K562 (cell line): ENCODE data around the gene CNBD2. TPM values are rescaled to one million over a fixed set of nuclear protein-coding genes. Genes with fewer than 3 reads are reported as not detected.

Source experiments
- HSF4 ChIP-seq: fragments of 250-450 bp; sonication (Bioruptor Pico); IDR thresholded peaks from 2 replicates; pipeline ENCODE4 v2.1.2; 2022; ENCODE audit warnings: mild to moderate bottlenecking, moderate library complexity, borderline replicate concordance
- polyA plus RNA-seq, 8 experiments: library from polyadenylated mRNA; depleted of rRNA in 4 of 8; stranded (reverse) in 5 of 8; unstranded in 3 of 8; fragments of >200 nt; fragmentation: Nextera tagmentation in 2 of 8; fragmentation: Illumina TruSeq in 1 of 8; extraction: Ambion mirVana in 2 of 8; extraction: Trizol in 1 of 8; gene quantifications; 2 replicates each; pipeline versions ENCODE4 v1.2.1 to v1.2.3, GENCODE V29; 2011 to 2014; ENCODE audit warnings: inconsistent platforms in 1 of 8, missing spikeins in 1 of 8
- total RNA-seq, 7 experiments: library from RNA; depleted of rRNA in 6 of 7; stranded (reverse); fragments of >200 nt in 6 of 7; fragmentation: Illumina TruSeq in 2 of 7; extraction: Trizol in 2 of 7; gene quantifications; 2 replicates each; pipeline versions ENCODE4 v1.2.1 to v1.2.3, GENCODE V29; 2011 to 2021; ENCODE audit warnings: low replicate concordance in 1 of 7
- TF ChIP-seq, protein P1 (sequence below), 2 experiments: fragments of 450-650 bp; formaldehyde crosslinking in 1 of 2; IDR thresholded peaks; 2 replicates each; pipeline versions ENCODE4 v1.4.0 to v1.6.1; 2014 to 2020; ENCODE audit warnings: mild to moderate bottlenecking in 2 of 2, borderline replicate concordance in 1 of 2, low read depth in 1 of 2

Gene CNBD2
- total and polyA plus RNA-seq, 9 of the 15 experiments (the other 6 are each of a cell fraction or from before 2014, with no cell fraction given), result 3.2 to 17.5 (median 5.3) TPM

DNA sequence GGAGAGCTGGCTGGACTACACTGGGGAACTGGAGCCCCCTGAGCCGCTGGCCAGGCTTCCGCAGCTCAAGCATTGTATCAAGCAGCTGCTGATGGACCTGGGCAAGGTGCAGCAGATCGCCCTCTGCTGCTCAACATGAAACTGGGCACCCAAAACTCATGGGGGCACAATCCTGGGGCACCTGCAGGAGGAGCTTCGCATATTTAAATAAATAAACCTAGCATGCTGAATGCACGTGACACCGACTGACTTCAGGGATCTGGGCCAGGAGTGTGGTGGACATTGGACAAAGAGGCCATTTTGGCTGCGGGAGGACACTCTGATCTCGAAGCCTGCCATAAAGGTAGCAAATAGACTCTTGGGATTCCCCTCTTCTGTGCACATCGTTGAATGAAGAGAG is 20.9 kb upstream of the CNBD2 start (continued):
- TF ChIP-seq, protein P1, sequence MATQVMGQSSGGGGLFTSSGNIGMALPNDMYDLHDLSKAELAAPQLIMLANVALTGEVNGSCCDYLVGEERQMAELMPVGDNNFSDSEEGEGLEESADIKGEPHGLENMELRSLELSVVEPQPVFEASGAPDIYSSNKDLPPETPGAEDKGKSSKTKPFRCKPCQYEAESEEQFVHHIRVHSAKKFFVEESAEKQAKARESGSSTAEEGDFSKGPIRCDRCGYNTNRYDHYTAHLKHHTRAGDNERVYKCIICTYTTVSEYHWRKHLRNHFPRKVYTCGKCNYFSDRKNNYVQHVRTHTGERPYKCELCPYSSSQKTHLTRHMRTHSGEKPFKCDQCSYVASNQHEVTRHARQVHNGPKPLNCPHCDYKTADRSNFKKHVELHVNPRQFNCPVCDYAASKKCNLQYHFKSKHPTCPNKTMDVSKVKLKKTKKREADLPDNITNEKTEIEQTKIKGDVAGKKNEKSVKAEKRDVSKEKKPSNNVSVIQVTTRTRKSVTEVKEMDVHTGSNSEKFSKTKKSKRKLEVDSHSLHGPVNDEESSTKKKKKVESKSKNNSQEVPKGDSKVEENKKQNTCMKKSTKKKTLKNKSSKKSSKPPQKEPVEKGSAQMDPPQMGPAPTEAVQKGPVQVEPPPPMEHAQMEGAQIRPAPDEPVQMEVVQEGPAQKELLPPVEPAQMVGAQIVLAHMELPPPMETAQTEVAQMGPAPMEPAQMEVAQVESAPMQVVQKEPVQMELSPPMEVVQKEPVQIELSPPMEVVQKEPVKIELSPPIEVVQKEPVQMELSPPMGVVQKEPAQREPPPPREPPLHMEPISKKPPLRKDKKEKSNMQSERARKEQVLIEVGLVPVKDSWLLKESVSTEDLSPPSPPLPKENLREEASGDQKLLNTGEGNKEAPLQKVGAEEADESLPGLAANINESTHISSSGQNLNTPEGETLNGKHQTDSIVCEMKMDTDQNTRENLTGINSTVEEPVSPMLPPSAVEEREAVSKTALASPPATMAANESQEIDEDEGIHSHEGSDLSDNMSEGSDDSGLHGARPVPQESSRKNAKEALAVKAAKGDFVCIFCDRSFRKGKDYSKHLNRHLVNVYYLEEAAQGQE (IDR thresholded peaks at IDR 0.05; ENCODE audit: borderline replicate concordance), result no peak
- TF ChIP-seq, protein P1 (CRISPR knock-in tag; IDR thresholded peaks at IDR 0.05; ENCODE audit: low read depth), result no peak
- TF ChIP-seq HSF4 (CRISPR knock-in tag), result no peak
